ENCODE data around the gene NBAS.
"Not testable (repeated sequence)": the region's sequence is repeated elsewhere in the genome, so short reads cannot be mapped to it uniquely, and the experiment has no call there.

The NBAS gene

GRCh38 chr2:15481000-15481399, 80.1 kb downstream of the NBAS start:
- in situ Hi-C loops (cut with MboI; ENCODE audit: low sequenced_read_pairs), result no loop called here

GRCh38 chr2:15480552-15480951, 80.6 kb downstream of the NBAS start:
- in situ Hi-C loops (cut with MboI; ENCODE audit: low sequenced_read_pairs), result no loop called here

- in situ Hi-C loops (cut with MboI; ENCODE audit: low sequenced_read_pairs), result no loop called here
Observed at GRCh38 chr2:15472876-15473275, 88.3 kb downstream of the NBAS start.

GRCh38 chr2:15472133-15472532, 89.0 kb downstream of the NBAS start:
- in situ Hi-C loops (cut with MboI; ENCODE audit: low sequenced_read_pairs), result no loop called here

GRCh38 chr2:15471606-15472005, 89.5 kb downstream of the NBAS start:
- in situ Hi-C loops (cut with MboI; ENCODE audit: low sequenced_read_pairs), result no loop called here

- in situ Hi-C loops (cut with MboI; ENCODE audit: low sequenced_read_pairs), result no loop called here
Observed at GRCh38 chr2:15460112-15460620, 101.0 kb downstream of the NBAS start.

- in situ Hi-C loops (cut with MboI; ENCODE audit: low sequenced_read_pairs), result no loop called here
Observed at GRCh38 chr2:15458277-15458676, 102.9 kb downstream of the NBAS start.

GRCh38 chr2:15457868-15458267, 103.3 kb downstream of the NBAS start:
- in situ Hi-C loops (cut with MboI; ENCODE audit: low sequenced_read_pairs), result no loop called here

- in situ Hi-C loops (cut with MboI; ENCODE audit: low sequenced_read_pairs), result no loop called here
Observed at GRCh38 chr2:15456352-15456751, 104.8 kb downstream of the NBAS start.

GRCh38 chr2:15450808-15451207, 110.3 kb downstream of the NBAS start:
- in situ Hi-C loops (cut with MboI; ENCODE audit: low sequenced_read_pairs), result no loop called here

GRCh38 chr2:15449556-15450236, 111.4 kb downstream of the NBAS start:
- in situ Hi-C loops (cut with MboI; ENCODE audit: low sequenced_read_pairs), result no loop called here

GRCh38 chr2:15448250-15448839, 112.8 kb downstream of the NBAS start:
- in situ Hi-C loops (cut with MboI; ENCODE audit: low sequenced_read_pairs), result no loop called here

GRCh38 chr2:15447381-15447780, 113.8 kb downstream of the NBAS start:
- in situ Hi-C loops (cut with MboI; ENCODE audit: low sequenced_read_pairs), result no loop called here

GRCh38 chr2:15446961-15447360, 114.2 kb downstream of the NBAS start:
- in situ Hi-C loops (cut with MboI; ENCODE audit: low sequenced_read_pairs), result no loop called here

GRCh38 chr2:15445891-15446562, 115.1 kb downstream of the NBAS start:
- in situ Hi-C loops (cut with MboI; ENCODE audit: low sequenced_read_pairs), result no loop called here

- in situ Hi-C loops (cut with MboI; ENCODE audit: low sequenced_read_pairs), result not testable (repeated sequence)
Observed at GRCh38 chr2:15439768-15440524, 121.2 kb downstream of the NBAS start.

GRCh38 chr2:15439366-15439765, 121.8 kb downstream of the NBAS start:
- in situ Hi-C loops (cut with MboI; ENCODE audit: low sequenced_read_pairs), result not testable (repeated sequence)

GRCh38 chr2:15436195-15436594, 124.9 kb downstream of the NBAS start:
- in situ Hi-C loops (cut with MboI; ENCODE audit: low sequenced_read_pairs), result no loop called here

- in situ Hi-C loops (cut with MboI; ENCODE audit: low sequenced_read_pairs), result no loop called here
Observed at GRCh38 chr2:15435474-15435873, 125.7 kb downstream of the NBAS start.

GRCh38 chr2:15432642-15433256, 128.4 kb downstream of the NBAS start:
- in situ Hi-C loops (cut with MboI; ENCODE audit: low sequenced_read_pairs), result no loop called here

- in situ Hi-C loops (cut with MboI; ENCODE audit: low sequenced_read_pairs), result no loop called here
Observed at GRCh38 chr2:15429032-15429431, 132.1 kb downstream of the NBAS start.
